ENCODE data around the gene ALDH1B1. TPM values are rescaled to one million over a fixed set of nuclear protein-coding genes. Genes with fewer than 3 reads are reported as not detected.

Gene ALDH1B1
- total RNA-seq, 1 experiment from 2014 or later = 29.0 TPM

DNA sequence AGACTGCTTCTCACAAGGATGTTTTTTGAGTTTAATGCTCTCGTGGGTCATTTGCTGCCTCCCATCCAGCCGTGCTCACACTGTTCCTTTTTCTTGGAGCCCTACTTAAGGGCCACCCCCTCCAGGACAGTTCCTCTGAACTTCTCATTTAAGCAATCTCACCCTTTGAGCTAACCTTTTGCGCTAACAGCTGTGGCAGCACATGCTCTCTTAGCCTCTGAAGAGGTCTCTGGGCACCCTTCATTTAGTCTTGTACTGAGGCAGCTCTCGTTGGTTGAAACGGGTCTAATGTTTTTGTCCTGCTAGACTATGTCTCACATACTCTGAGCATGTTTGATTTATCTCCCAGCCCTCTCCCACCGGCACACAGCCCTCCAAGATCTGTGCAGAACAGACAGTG, 11.8 kb downstream of the ALDH1B1 start:
- H3K36me3 ChIP-seq (ENCODE audit: low read depth, low read length) = no peaks in the 10 kb centered on the region
- H3K79me2 ChIP-seq (ENCODE audit: low read length) = no peaks in the 10 kb centered on the region
- CTCF ChIA-PET = no interaction called here
- H3K9me3 ChIP-seq (ENCODE audit: low read length) = no peaks in the 10 kb centered on the region
- no peaks in the 10 kb centered on the region for H3F3A ChIP-seq (ENCODE audit: low read length, unreplicated experiment)
- POLR2A ChIA-PET (ENCODE audit: unreplicated experiment) = no interaction called here
- no peak for ATAC-seq
- H2AFZ ChIP-seq (ENCODE audit: low read length) = no peak overlapping the region
- no peak overlapping the region for H3K4me3 ChIP-seq (ENCODE audit: low read length)
- intact Hi-C loops (cut with micrococcal nuclease) = no loop called here
- no peaks in the 10 kb centered on the region for H3K4me1 ChIP-seq (ENCODE audit: insufficient read depth, low read length)
- no peak overlapping the region for H3K9ac ChIP-seq (ENCODE audit: low read length)
- H3K9me2 ChIP-seq (replicated peaks; ENCODE audit: low read length) = no peaks in the 10 kb centered on the region
- DNase-seq = no peak
- TF ChIP-seq EZH2 (IDR thresholded peaks at IDR 0.05; ENCODE audit: low read length, unreplicated experiment) = no peak
- TF ChIP-seq, protein P1, sequence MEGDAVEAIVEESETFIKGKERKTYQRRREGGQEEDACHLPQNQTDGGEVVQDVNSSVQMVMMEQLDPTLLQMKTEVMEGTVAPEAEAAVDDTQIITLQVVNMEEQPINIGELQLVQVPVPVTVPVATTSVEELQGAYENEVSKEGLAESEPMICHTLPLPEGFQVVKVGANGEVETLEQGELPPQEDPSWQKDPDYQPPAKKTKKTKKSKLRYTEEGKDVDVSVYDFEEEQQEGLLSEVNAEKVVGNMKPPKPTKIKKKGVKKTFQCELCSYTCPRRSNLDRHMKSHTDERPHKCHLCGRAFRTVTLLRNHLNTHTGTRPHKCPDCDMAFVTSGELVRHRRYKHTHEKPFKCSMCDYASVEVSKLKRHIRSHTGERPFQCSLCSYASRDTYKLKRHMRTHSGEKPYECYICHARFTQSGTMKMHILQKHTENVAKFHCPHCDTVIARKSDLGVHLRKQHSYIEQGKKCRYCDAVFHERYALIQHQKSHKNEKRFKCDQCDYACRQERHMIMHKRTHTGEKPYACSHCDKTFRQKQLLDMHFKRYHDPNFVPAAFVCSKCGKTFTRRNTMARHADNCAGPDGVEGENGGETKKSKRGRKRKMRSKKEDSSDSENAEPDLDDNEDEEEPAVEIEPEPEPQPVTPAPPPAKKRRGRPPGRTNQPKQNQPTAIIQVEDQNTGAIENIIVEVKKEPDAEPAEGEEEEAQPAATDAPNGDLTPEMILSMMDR (conservative IDR thresholded peaks at IDR 0.05; ENCODE audit: low read depth, low read length) = no peak
- TF ChIP-seq EZH2phosphoT487 (IDR thresholded peaks at IDR 0.05; ENCODE audit: borderline replicate concordance, low read length) = no peak
- H4K20me1 ChIP-seq (ENCODE audit: low read length) = no peaks in the 10 kb centered on the region
- BruUV-seq (replicated peaks) = no TSS peak
- no peak overlapping the region for H3K4me2 ChIP-seq (ENCODE audit: low read length)
- H3K27ac ChIP-seq (ENCODE audit: low read length) = no peak overlapping the region
- 0 out of 2 replicates have a peak, but pooled peaks cover 4% of the 10 kb centered on the region for H3K27me3 ChIP-seq (ENCODE audit: low read length)

DNA sequence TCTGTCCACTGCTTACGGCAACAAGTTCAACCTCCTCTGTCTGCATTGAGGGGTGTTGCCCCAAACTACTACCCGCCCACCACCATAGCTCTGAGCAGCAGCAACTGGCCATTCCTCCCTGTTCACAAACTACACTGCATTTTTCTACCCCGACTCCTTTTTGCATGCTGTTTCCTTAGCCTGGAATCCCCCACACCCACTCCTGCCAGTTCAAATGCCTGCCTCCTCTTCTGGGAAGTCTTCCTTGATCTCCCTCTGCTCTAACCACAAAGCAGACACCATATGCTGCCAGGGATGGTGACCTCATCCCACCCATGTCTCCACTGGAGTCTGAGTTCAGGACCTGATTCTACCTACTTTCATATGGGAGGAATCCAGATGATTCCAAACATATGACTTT, 13.3 kb downstream of the ALDH1B1 start:
- Histone ChIP-seq H3K9me2 (replicated peaks; ENCODE audit: low read length) (no peaks in the 10 kb centered on the region), H3K27me3 (ENCODE audit: low read length) (0 out of 2 replicates have a peak, but pooled peaks cover 4% of the 10 kb centered on the region), H3K4me3 (ENCODE audit: low read length) (no peak overlapping the region), H3F3A (ENCODE audit: low read length, unreplicated experiment) (no peaks in the 10 kb centered on the region), H2AFZ (ENCODE audit: low read length) (no peak overlapping the region), H3K36me3 (ENCODE audit: low read depth, low read length) (no peaks in the 10 kb centered on the region), H3K9me3 (ENCODE audit: low read length) (no peaks in the 10 kb centered on the region), H3K4me1 (ENCODE audit: insufficient read depth, low read length) (no peaks in the 10 kb centered on the region), H4K20me1 (ENCODE audit: low read length) (no peaks in the 10 kb centered on the region), H3K9ac (ENCODE audit: low read length) (no peak overlapping the region), H3K4me2 (ENCODE audit: low read length) (no peak overlapping the region), H3K27ac (ENCODE audit: low read length) (no peak overlapping the region), H3K79me2 (ENCODE audit: low read length) (no peaks in the 10 kb centered on the region)
- no peak for ATAC-seq
- intact Hi-C loops (cut with micrococcal nuclease) = no loop called here
- BruUV-seq (replicated peaks) = no TSS peak
- no peak for TF ChIP-seq EZH2 (IDR thresholded peaks at IDR 0.05; ENCODE audit: low read length, unreplicated experiment)
- DNase-seq = no peak
- ChIA-PET POLR2A (ENCODE audit: unreplicated experiment) (no interaction called here), CTCF (no interaction called here)

DNA sequence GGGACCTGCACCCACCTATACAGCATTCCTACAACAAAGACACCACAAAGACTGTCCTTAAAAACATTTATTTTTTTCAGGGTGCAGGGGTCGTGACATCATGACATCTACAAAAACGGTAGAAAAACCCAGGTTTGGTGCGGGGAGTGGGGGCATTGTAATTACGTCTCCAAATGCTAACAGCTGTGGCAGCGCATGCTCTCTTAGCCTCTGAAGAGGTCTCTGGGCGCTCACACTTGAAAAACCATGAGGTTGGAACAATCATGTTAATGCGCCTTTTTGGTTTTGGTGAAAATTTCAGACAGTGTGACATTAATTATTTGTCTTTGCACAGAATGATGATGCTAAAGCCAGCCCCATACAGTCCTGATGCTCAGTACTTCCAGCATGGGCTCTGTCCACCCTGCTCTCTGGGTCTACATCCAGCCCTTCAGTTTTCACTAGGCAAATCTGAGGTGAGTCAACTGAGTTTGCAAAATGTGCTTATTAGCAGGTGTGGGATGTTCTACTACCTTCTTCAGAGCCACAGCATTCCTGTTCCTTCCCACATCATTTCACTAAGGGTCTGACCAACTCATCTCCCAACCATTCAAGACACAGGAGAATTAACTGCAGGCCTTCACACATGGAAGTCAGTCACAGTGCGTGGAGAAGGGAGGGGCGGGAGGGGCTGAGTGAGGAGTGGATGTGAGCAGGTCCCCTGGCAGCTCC, 14.1 kb downstream of the ALDH1B1 start:
- 0 out of 2 replicates have a peak, but pooled peaks cover 4% of the 10 kb centered on the region for H3K27me3 ChIP-seq (ENCODE audit: low read length)
- POLR2A ChIA-PET (ENCODE audit: unreplicated experiment) = no interaction called here

More for the DNA sequence above, 14.1 kb downstream of the ALDH1B1 start:
- Histone ChIP-seq H3K9ac (ENCODE audit: low read length) (no peak overlapping the region), H3K9me3 (ENCODE audit: low read length) (no peaks in the 10 kb centered on the region), H3K4me2 (ENCODE audit: low read length) (no peak overlapping the region), H3K27ac (ENCODE audit: low read length) (no peak overlapping the region), H4K20me1 (ENCODE audit: low read length) (no peaks in the 10 kb centered on the region), H3K4me1 (ENCODE audit: insufficient read depth, low read length) (no peaks in the 10 kb centered on the region), H3K9me2 (replicated peaks; ENCODE audit: low read length) (no peaks in the 10 kb centered on the region), H3K4me3 (ENCODE audit: low read length) (no peak overlapping the region), H3F3A (ENCODE audit: low read length, unreplicated experiment) (no peaks in the 10 kb centered on the region), H2AFZ (ENCODE audit: low read length) (no peak overlapping the region), H3K79me2 (ENCODE audit: low read length) (no peaks in the 10 kb centered on the region), H3K36me3 (ENCODE audit: low read depth, low read length) (no peaks in the 10 kb centered on the region)
- no TSS peak for BruUV-seq (replicated peaks)
- ATAC-seq (no peak), DNase-seq (no peak)
- CTCF ChIA-PET = no interaction called here
- intact Hi-C loops (cut with micrococcal nuclease) = no loop called here
- TF ChIP-seq, protein P1 (conservative IDR thresholded peaks at IDR 0.05; ENCODE audit: low read depth, low read length) = no peak
- no peak for TF ChIP-seq EZH2 (IDR thresholded peaks at IDR 0.05; ENCODE audit: low read length, unreplicated experiment)
- no peak for TF ChIP-seq EZH2phosphoT487 (IDR thresholded peaks at IDR 0.05; ENCODE audit: borderline replicate concordance, low read length)

All from PC-3 (cell line).